K562 treated with DMSO at 1 percent for 12 hours (cell line): ENCODE measurements around the gene DNPEP. TPM values are rescaled to one million over a fixed set of nuclear protein-coding genes. Genes with fewer than 3 reads are reported as not detected.

Experiments used
- total RNA-seq: library from RNA; unstranded; fragments of 300-600 nt; gene quantifications from 2 replicates; pipeline ENCODE4 v1.2.3, GENCODE V29; 2022; ENCODE audit not compliant: insufficient read depth

Gene DNPEP
- 51.2 and 77.3 TPM in 2 replicates for total RNA-seq

GRCh38 chr2:219387306-219388120 lies at the start of gene DNPEP:
Gene DNPEP, minus strand, starts transcription at chr2:219387912. Its CDS starts 118 bp downstream, at chr2:219387794.

GRCh38 chr2:219434718-219435525 lies 47.2 kb upstream of the DNPEP start, which contains the start of gene SPEG:
Gene SPEG, plus strand, starts transcription at chr2:219434843. Its CDS starts 135 bp downstream, at chr2:219434978.

GRCh38 chr2:219418155-219419011 lies 30.7 kb upstream of the DNPEP start, which contains the start of gene DES:
Gene DES, plus strand, starts transcription at chr2:219418377. Its CDS starts 86 bp downstream, at chr2:219418463.

GRCh38 chr2:219332542-219332941 lies 55.2 kb downstream of the DNPEP start, which contains the start of gene RESP18:
Gene RESP18, minus strand, starts transcription at chr2:219332744.

Other genes starting within 250 kb of the DNPEP start
- 6.9 and 12.1 TPM in 2 replicates for gene NHEJ1, start 227.1 kb downstream of the DNPEP start, total RNA-seq
- gene SLC23A3, start 217.9 kb downstream of the DNPEP start, total RNA-seq, result 1.5 TPM in 1 of 2 replicates, not detected in the other
- 54.9 and 63.8 TPM in 2 replicates for gene CNPPD1, start 211.0 kb downstream of the DNPEP start, total RNA-seq
- 22.8 and 41.0 TPM in 2 replicates for gene RETREG2, start 209.6 kb downstream of the DNPEP start, total RNA-seq
- 42.7 and 47.8 TPM in 2 replicates for gene ZFAND2B, start 181.1 kb downstream of the DNPEP start, total RNA-seq
- gene ABCB6, start 169.0 kb downstream of the DNPEP start, total RNA-seq, result 16.1 and 16.6 TPM in 2 replicates
- gene ATG9A, start 158.3 kb downstream of the DNPEP start, total RNA-seq, result 17.1 and 36.5 TPM in 2 replicates
- gene ANKZF1, start 158.1 kb downstream of the DNPEP start, total RNA-seq, result 24.2 and 34.6 TPM in 2 replicates
- gene GLB1L, start 142.5 kb downstream of the DNPEP start, total RNA-seq, result 2.0 and 7.4 TPM in 2 replicates
- 21.3 and 23.7 TPM in 2 replicates for gene STK16, start 142.4 kb downstream of the DNPEP start, total RNA-seq
- gene TUBA4B, start 134.7 kb downstream of the DNPEP start, total RNA-seq, result not detected in 2 replicates
- gene TUBA4A, start 134.0 kb downstream of the DNPEP start, total RNA-seq, result 69.3 and 74.9 TPM in 2 replicates
- gene DNAJB2, start 108.5 kb downstream of the DNPEP start, total RNA-seq, result 28.4 and 29.6 TPM in 2 replicates
- not detected in 2 replicates for gene PTPRN, start 78.5 kb downstream of the DNPEP start, total RNA-seq
- gene RESP18, start 55.2 kb downstream of the DNPEP start, total RNA-seq, result not detected in 2 replicates
- gene DES, start 30.5 kb upstream of the DNPEP start, total RNA-seq, result 15.2 and 15.7 TPM in 2 replicates
- gene SPEG, start 46.9 kb upstream of the DNPEP start, total RNA-seq, result 7.1 and 13.8 TPM in 2 replicates
- 112 and 128 TPM in 2 replicates for gene GMPPA, start 111.0 kb upstream of the DNPEP start, total RNA-seq
- 4.0 and 7.0 TPM in 2 replicates for gene ASIC4, start 126.6 kb upstream of the DNPEP start, total RNA-seq
- 66.8 and 74.6 TPM in 2 replicates for gene CHPF, start 155.9 kb upstream of the DNPEP start, total RNA-seq
- 1.2 and 1.5 TPM in 2 replicates for gene TMEM198, start 156.1 kb upstream of the DNPEP start, total RNA-seq
- gene OBSL1, start 183.6 kb upstream of the DNPEP start, total RNA-seq, result 29.2 and 37.7 TPM in 2 replicates
- gene INHA, start 184.4 kb upstream of the DNPEP start, total RNA-seq, result 4.3 and 5.6 TPM in 2 replicates
- 6.1 and 8.7 TPM in 2 replicates for gene STK11IP, start 209.9 kb upstream of the DNPEP start, total RNA-seq
- not detected in 2 replicates for gene SLC4A3, start 239.7 kb upstream of the DNPEP start, total RNA-seq